ENCODE data around the gene AHDC1. TPM values are rescaled to one million over a fixed set of nuclear protein-coding genes. Genes with fewer than 3 reads are reported as not detected.
"Not testable (repeated sequence)": the region's sequence is repeated elsewhere in the genome, so short reads cannot be mapped to it uniquely, and the experiment has no call there.

The AHDC1 gene
- total RNA-seq, 1 experiment from 2014 or later = 3.4 TPM

DNA sequence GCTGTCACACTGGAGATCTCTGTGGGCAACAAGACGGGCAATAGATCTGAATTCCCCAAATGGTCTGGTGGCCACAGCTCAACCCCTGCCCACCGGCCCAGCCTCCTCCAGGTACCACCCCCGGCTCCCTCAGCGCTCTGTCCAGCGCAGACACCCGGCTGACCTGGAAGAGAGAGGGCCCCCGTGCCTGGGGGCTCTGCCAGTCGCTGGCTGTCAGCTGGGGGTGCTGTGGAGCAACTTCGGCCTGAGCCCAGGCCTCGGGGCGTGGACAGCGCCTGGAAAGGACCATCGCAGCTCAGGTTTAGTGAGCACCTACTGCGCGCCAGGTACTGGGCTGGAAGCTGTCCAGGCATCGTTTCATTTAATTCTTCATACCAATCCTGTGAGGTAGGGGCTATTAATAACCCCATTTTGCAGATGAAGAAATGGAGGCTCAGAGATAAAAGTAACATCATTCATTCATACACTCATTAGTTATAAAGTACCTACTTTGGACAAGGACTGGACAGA is 51.0 kb downstream of the AHDC1 start:
- DNase-seq (ENCODE audit: low spot score) = no peak

DNA sequence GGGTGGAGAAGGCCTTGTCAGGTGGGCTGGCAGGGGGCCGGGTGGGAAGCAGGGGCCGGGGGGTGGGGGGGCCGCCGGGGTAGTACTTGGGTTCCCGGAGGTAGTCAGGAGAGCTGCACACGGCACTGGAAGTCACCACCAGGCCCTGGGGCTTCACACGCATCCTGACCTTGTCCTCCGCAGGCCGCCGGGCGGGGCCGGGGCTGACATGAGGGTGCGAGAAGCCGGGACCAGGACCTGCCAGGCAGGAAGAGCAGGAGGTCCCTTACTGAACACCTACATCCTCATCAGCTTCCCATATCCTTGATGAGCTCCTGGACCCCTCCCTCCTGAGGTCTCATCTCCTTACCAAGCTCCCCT is 52.0 kb downstream of the AHDC1 start:
- DNase-seq (ENCODE audit: low spot score) = no peak

DNA sequence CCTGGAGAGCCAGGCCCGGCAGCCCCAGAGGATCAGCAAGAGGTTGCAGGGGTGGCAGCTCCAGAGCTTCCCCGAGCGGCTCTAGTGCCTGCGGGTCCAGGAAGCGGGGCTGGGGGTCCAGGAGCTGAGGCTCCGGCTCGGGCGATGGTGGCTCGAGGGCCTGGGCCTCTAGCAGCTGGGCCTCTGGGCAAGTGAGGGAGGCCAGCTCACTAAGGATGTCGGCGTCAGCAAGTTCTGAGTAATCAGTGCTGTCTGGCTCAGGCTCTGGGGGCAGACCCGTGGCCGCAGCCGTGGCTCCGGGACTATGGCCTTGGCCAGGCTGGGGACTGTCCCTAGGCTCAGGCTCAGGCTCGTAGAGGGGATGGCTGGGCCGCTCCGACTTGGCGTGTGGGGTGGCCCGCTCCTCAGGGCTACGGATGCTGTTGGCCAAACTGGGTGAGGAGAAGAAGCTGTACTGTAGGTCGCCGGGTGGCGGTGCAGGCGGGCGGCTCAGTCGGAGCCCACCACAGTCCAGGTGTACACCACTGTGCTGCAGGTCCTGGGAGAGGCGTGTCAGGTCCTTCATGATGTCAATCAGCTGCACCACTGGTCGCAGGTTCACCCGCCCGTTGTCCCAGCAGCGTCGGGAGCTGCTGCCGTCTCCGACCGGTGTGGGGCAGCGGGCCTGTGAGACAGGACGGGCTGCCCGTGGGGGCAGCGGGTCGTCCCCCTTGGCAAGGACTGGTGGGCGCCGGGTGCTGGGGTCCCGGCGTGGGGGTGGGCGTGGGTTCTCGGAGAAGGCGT is 52.6 kb downstream of the AHDC1 start:
- DNase-seq (ENCODE audit: low spot score) = no peak

DNA sequence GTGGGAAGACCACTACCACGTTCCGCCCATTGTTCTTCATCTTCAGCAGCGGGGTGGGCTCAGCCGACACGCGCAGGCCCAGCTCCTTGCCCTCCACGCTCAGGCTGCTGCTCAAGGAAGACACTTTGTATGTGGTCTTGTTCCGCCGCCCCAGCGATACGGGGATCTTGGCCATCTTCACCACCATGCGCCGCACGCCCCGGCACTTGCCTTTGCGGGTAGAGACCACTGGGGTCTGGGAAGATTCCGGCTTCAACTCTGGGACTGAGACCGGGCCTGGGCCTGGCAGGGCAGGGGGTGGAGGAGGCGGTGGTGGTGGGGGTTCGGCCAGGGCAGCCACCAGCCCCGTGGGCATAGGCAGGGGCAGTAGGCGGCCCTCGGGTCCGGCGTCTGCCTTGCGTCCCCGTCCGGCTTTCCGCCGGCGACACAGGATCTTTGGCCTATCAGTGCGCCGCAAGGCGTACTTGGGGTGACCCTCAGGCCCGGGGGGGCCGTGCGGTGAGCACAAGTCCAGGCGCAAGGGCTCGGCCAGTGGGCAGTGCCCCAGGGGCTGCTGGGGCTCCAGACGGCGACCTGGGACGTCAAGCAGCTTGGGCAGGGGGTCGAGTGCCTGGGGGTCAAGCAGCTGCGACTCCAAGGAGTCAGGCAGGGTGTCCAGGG is 53.3 kb downstream of the AHDC1 start:
- no peak for DNase-seq (ENCODE audit: low spot score)

DNA sequence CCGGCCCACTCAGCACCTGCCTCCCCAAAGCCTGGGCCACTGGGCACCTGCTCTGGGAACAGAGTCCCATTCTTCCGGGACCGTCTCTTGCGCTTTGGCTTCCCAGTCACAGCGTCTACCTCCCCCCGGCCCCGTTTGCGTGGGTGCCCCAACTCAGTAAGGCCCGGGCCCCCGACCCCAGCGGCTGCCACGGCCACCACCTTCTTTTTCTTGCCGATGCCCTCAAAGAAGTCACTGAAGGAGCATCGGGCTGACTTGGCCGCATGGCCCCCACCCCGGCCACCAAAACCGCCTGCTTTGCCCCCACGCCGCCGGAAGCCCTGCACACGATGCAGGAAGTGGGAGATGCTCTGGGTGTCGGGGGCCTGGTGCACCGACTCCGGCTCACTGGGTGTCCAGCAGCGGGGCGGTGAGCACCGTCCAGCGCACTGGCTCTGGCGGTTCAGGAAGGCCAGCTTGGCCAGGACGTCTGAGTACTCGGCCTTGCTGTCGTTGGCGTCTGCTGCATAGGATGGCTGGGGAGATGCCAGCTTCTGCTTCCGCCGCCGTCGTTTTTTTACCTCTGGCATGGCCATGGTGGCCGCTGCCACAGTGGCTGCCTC is 54.0 kb downstream of the AHDC1 start:
- DNase-seq (ENCODE audit: low spot score) = no peak

DNA sequence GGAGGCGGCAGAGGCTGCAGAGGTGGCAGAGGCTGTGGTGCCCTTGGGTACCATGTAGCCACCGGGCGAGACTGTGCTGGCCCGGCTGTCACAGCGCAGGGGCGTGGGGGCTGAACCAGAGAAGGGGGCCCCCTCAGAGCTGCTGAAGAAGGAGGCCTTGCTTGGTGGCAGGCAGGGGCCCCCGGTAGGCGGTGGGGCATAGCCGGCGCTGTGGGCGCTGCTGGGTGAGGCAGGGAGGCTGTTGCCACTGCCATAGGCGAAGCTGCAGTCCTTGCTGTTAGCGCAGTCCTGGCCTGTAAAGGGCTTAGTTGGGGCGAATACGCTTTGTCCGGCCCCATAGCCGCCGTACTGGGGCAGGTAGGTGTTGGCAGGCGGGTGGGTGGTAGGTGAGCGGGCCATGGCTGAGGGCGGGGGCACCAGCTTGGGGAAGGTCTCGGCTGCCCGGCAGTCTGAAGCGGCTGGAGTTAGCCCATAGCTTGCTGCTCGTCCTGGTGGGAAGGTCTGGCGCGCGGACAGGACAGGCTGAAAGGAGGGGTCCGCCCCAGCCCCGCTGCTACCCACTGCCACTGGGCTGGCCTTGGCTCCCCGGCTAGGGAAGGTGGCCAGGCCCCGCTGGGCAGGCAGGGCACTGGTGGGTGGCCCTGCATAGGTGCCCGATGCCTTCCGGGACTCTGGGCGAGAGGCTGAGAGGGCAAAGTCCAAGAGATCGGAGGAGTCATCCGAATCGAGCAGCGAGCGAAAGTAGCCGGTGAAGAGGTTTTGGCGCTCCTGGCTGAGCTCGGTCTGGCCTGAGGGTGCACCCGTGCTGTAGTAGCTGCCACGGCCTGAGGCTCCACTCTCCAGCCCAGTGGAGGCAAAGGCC is 54.9 kb downstream of the AHDC1 start:
- DNase-seq (ENCODE audit: low spot score) = no peak

DNA sequence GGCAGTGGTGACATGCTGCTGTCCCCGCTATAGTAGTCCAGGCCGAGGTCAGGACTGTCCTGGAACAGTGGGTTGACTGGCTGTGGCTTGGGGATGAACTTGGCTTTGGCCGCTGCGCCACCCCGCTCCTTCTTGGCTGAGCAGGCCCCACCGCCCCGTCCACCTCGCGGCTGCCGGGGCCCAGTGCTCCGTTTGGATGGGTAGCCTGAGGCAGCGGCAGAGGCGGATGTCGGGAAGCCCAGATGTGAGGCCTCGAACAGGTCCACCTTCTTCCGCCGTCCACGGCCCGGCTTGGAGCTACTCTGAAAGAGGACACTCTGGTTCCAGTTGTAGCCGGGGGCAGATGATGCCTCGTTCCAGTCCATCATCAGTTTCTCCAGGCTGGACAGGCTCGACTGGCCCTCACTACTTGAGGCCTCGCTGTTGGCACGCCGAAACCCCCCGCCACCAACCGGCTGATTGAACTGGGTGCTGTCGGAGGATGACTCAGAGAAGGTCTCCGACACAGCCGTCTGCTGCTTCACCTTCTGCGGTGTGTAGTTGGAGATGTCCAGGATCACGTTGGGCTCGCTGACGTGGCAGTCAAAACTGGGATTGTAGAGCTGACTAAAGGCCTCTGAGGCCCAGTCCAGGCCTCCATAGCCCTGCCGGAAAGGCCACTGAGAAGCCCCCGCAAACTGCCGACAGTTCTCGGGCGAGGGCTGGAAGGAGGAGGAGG is 55.6 kb downstream of the AHDC1 start:
- no peak for DNase-seq (ENCODE audit: low spot score)

DNA sequence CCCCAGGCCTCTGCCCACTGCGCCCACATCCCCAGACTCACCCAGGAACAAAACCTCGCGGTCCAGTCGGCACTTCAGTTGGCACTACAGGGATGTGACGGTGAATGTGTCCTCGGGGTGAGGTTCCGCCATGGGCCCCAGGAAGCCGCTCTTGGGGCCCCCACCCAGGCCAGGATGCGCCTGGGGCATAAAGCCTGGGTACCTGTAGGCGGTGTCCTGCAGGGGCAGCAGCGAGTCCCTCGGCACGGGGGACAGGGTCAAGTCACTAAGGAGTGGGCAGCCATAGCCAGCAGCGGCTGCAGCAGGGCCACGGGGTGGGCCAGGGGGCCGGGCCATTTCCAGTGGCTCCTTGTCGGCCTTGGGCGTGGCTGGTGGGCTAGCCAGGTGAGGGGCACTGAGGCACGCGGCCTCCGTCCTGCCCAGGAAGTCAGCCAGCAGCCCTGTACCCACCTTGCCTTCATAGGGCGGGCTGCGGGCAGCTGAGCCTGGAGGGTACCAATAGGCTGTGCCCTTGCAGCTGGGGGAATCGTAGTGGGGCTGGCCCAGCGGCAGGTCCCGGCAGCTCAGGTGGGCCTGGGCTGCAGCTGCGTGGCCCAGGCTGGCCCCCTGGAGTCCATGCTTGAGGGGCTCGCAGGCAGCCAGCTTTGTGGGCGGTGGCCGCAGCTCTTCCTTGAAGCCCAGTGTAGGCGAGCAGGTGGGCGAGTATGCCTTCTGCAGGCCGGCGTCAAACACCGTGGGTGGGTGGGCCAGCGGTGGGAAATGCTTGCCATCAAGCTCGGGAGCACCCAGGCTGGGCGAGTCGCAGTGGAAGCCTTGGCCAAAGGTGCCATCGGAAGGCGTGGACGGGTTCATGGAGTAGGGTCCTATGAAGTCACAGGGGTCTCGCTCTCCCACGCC is 56.5 kb downstream of the AHDC1 start:
- no peak for DNase-seq (ENCODE audit: low spot score)

DNA sequence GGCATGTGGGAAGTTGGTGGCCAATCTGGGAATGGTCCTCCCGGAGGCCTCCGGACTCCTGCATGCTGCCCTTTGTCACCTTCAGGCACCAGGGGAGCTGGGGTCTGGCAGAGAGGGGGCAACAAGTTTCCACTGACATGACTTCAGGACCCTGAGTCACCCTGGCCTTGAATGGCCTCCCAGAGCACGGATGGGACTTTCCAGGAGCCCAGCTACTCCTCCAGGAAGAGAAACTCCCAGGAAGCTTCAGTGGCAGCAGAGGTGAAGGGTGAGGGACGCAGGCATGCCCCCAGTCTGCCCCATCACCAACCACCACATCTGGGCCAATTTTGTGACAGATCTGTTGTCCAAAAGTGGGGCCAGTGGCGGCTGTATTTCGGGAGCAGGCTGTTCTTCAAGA is 58.1 kb downstream of the AHDC1 start:
- no peak for DNase-seq (ENCODE audit: low spot score)

DNA sequence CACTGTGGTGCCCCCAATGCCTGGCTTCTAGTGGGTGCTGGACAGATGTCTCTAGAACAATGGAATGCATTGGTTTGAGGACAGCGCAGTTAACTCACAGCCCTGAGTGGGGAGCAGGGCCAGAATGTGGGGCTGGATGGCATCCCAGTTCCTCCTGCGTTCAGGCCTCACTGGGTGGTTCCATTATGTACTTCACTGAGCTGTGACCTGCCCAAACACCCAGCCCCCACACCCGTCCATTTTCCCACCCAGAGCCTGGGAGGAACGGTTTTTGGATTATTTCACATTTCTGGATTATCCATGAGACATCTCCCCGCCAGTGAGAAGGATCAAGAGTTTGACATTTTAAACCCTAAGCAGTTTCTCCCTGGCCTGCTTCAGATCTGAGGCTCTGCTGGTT is 58.7 kb downstream of the AHDC1 start:
- DNase-seq (ENCODE audit: low spot score) = no peak

DNA sequence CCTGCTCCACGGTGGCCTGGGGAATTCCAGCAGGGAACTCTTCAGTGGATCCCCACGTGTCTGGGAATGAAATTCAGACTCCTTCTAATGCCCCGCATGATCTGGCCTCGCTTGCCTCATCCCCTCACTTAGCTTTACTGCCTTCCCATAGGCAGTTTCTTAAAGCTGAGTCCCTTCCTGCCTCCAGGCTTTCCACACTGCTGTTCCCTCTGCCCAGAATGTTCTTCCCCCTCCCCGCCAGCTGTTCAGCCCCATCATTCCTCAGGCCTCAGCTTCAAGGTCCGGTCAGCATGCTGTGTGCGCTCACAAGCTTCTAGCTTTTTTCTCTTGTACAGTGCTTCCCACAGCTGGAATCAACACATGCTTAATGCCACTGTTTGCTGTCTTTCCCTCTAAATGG is 59.1 kb downstream of the AHDC1 start:
- no peak for DNase-seq (ENCODE audit: low spot score)

DNA sequence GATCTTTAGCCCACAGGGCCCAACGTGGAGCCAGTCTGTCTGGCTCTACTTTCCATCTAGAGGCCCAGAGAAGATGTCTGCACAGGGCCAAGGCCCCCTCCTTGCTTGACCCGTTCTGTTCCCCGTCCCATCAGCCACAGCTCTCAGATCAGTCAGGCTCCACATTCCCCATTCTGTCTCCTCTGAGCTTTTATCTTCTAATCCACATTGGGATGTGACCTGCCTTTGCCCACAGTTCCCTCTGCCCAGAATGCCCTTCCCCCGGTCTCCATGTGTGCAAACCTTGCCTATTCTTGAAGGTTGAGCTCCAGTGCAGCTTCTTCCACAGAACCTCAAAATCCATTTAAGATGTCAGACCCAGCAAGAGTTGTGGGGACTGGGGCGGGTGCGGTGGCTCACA is 60.7 kb downstream of the AHDC1 start:
- no peak for DNase-seq (ENCODE audit: low spot score)

DNA sequence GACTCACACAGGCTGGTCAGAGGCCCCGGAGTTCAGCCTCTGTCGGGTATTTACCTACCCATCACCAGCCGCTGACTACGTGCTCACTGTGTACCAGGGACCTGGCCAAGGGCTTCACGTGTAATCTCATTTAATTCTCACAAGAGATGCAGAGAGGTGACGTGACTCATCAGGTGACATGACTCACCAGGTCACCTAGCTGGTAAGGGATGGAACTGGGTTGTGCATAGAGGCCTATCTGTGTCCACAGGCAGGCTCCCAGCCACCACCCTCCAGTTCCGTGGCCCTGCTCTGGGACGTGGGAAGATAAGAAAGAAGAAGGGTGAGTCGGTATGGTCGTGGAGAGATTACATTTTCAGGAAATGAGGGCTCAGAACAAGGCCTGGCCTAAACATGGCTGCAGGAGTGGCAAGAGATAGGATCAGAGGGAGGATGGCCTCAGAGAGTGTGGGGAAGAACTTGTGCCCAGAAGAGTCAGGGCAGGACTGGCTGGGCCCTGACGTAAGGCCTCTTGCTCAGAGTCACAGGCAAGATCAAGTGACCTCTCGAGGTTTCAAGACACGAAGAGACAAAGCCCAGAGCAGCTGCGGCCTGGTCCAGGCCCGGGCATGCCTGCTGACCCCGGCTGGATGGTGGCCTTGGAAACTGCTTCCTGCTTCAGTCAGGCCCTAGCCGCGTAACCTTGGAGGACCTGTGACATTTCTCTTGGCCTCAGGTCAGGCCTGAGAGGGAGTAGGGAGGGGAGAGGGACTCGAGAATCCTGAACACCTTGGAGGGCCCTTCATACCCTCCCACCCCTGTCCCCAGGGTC is 61.3 kb downstream of the AHDC1 start:
- DNase-seq (ENCODE audit: low spot score) = peak; percentile 94

DNA sequence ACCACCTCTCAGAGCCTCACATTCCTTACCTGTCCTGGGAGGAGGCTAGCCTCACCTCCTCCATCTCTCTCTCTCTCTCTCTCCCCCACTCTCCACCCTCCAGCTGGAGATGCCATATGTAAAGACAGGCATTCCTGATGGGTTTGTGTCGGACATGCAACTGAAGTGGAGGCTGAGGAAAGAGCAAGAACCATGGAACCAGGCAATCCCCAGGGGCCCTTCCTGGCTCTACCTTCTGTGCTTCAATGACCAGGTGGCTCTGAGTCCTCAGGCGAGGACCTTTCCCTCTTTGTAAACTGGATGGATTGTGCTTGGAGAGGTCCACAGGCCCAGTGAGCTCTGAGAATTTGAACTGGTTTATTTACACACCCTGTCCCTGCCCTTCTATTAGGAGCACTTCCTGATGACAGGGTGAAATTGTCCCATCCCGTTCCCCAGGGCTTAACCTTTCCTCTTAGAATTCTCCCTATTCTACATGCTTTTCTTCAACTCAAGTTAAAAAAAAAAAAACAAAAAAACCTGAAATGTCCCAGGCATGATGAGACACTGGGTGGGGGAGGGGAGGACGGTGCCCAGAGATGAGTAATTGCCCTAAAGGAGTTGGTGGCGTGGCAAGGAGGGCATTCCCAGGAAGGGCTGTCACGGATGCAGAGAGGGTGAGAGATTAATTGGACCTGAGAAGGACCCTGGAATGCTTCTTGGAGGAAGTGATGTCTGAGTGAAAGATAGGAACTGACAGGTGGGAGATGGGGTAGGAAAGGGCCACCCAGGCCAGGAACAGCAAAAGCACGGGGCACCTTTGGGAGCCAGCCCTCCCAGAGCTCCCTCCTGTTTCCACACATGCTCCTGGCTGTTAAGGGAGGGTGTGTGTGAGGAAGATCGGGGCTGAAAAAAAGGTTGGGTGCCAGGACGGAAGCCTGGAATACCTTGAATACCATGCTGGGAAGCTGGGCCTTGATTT is 63.8 kb downstream of the AHDC1 start:
- DNase-seq (ENCODE audit: low spot score) = peak; percentile 91

DNA sequence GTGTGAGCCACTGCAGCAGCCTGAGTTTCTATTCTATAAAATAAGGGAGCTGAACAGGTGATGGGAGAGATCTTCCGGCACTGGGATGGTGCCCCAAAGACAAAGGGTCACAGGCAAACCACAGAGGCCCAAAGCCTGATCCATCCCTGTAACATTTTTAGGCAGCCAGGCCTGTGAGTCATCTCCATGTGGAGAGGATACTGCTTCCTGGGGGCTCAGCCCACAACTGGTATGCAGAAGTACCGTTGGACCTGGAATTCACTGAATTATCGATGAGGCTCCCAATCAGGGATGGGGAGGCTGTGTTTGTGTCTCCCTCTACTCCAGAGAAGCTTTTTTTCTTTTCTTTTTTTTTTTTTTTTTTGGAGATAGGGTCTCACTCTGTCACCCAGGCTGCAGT is 65.2 kb downstream of the AHDC1 start:
- DNase-seq (ENCODE audit: low spot score) = peak; percentile 83

DNA sequence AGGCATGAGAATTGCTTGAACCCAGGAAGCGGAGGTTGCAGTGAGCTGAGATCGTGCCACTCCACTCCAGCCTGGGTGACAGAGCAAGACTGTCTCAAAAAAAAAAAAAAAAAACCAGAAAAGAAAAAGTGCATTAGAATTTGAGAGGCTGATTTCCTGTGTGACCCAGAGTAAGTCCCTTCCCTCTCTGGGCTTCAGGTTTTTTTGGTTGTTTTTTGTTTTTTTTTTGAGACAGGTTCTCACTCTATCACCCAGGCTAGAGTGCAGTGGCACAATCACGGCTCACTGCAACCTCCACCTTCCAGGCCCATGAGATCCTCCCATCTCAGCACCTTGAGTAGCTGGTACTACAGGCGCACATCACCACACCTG is 65.7 kb downstream of the AHDC1 start:
- DNase-seq (ENCODE audit: low spot score) = not testable (repeated sequence)

DNA sequence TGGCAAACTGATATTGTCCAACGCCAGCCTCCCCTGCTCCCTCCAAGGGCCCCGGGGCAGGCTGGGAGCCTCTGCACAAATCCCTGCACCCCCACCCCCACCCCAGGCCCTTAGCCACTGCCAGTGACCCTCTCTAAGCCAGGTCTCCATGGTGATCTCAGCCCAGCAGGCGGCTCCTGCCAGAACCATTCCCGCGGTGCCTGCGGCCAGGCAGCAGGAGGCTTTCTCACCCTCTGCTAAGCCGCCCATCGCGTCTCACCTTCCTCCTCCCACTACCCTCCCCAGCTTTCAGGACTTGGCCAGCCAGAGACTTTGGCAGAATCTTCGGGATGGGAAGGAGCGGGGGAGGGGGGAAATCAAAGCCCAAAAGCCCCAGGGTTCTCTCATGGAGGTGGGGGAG is 67.2 kb downstream of the AHDC1 start:
- peak; percentile 79 for DNase-seq (ENCODE audit: low spot score)

DNA sequence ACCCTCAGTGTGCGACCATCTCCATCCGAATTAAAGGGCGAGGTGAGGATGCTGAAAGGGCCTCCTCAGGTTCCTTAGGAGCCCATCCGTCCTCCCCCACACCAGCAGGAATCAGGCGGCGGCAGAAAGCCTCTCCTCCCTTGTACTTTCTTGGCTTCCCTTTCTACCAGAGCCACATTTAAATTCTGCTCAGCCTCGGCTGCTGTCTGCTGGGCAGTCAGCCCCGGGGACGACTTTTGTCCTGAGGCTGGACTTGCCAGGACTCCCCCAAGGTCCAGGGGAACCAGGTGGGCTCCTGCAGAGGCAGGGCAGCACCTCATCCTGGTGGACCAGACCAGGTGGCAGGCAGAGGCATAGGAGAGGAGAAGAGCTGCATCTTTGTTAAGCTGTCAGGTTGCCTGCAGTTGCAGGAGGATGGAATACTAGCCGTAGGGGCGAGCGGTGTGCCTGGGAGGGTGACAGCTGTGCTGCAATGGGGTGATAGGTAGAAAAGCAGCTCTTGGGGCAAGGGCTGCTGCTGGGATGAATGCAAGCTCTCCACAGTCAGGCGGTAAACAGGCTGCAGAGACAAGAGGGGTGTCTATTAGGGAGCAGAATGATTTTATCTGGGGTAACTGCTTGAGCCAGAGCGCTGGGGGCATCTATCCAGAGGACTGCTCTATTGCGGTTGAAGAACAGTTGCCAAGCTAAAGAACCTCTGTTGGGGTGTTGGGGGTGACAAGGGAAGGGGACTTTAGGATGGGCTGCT is 67.8 kb downstream of the AHDC1 start:
- no peak for DNase-seq (ENCODE audit: low spot score)
